Kidney epithelial cell (primary cell): Measurements from ENCODE around the gene WASF3. TPM values are rescaled to one million over a fixed set of nuclear protein-coding genes. Genes with fewer than 3 reads are reported as not detected.

Experiments
- DNase-seq: peaks from one replicate; pipeline ENCODE4 v3.0.0-alpha.2; 2010; ENCODE audit warnings: low read depth
- H3K27me3 ChIP-seq: 2 replicates; pipeline ENCODE4 v1.6.0; 2011; ENCODE audit warnings: low read length; ENCODE audit not compliant: control insufficient read depth, insufficient read depth
- H3K36me3 ChIP-seq: 2 replicates; pipeline ENCODE4 v1.5.1; 2011; ENCODE audit warnings: low read length; ENCODE audit not compliant: control insufficient read depth, insufficient read depth
- H3K4me3 ChIP-seq: 2 replicates; pipeline ENCODE4 v1.5.1; 2011; ENCODE audit warnings: low read depth, mild to moderate bottlenecking, control low read depth, low read length
- total RNA-seq: library from RNA; depleted of rRNA; stranded (reverse); fragments of >200 nt; gene quantifications from 2 replicates; pipeline ENCODE4 v1.2.3, GENCODE V29; 2015
- TF ChIP-seq, protein P1 (sequence below): IDR thresholded peaks from 2 replicates; pipeline ENCODE4 v1.5.1; 2011; ENCODE audit warnings: mild to moderate bottlenecking, moderate library complexity, low read length, control low read depth, inconsistent platforms; ENCODE audit not compliant: insufficient read depth, poor library complexity, severe bottlenecking

Gene WASF3
- total RNA-seq, 1 donor from 2014 or later = 11.5 TPM

DNA sequence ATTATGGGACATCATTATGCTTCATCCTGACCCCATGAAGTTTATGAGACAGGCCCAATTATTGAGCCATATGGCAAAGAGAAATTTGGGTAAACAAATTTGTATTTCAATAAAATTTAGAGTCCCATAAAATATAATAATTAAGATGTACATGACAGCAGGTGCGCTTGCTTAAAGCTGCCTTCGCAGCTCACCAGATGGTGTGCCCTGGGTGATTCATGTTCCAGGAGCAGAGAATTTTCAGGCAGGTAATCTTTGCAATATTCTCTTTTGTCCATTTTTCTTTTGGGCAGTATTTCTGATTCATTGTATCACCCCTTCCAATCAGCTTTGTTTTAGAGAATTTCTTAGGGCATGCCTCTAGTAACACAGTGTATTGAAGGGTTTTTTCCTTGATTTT, 39.5 kb upstream of the WASF3 start:
- Histone ChIP-seq H3K4me3 (no peak overlapping the region), H3K36me3 (no peaks in the 10 kb centered on the region), H3K27me3 (no peaks in the 10 kb centered on the region)
- TF ChIP-seq, protein P1, sequence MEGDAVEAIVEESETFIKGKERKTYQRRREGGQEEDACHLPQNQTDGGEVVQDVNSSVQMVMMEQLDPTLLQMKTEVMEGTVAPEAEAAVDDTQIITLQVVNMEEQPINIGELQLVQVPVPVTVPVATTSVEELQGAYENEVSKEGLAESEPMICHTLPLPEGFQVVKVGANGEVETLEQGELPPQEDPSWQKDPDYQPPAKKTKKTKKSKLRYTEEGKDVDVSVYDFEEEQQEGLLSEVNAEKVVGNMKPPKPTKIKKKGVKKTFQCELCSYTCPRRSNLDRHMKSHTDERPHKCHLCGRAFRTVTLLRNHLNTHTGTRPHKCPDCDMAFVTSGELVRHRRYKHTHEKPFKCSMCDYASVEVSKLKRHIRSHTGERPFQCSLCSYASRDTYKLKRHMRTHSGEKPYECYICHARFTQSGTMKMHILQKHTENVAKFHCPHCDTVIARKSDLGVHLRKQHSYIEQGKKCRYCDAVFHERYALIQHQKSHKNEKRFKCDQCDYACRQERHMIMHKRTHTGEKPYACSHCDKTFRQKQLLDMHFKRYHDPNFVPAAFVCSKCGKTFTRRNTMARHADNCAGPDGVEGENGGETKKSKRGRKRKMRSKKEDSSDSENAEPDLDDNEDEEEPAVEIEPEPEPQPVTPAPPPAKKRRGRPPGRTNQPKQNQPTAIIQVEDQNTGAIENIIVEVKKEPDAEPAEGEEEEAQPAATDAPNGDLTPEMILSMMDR = no peak
- DNase-seq = no peak

DNA sequence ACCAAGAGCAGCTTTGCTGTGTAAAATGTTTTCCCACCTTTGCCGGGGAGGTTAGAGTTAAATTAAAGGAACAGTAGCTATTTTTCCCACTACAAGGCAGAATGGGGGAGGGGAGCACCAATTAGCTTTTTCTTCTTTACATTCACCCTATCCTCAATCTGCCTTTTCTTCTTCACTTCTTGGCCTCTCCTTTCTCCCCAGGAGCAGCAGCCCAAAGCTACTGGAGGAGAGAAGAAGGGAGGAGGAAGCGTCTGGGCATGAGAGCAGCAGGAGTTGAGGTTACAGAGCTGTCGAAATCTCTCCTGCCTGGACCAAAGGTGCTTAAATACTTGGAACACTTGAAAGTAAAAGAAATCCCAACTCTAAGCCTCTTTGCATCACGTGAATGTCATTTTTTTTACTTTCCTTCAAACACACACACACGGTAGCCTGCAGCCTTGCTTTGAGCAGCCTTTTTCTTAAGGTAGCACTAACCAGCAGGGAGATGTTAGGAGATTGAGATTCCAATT, 39.0 kb upstream of the WASF3 start:
- H3K4me3 ChIP-seq = no peak overlapping the region
- no peaks in the 10 kb centered on the region for H3K27me3 ChIP-seq
- TF ChIP-seq, protein P1 = no peak
- DNase-seq = no peak
- H3K36me3 ChIP-seq = no peaks in the 10 kb centered on the region

DNA sequence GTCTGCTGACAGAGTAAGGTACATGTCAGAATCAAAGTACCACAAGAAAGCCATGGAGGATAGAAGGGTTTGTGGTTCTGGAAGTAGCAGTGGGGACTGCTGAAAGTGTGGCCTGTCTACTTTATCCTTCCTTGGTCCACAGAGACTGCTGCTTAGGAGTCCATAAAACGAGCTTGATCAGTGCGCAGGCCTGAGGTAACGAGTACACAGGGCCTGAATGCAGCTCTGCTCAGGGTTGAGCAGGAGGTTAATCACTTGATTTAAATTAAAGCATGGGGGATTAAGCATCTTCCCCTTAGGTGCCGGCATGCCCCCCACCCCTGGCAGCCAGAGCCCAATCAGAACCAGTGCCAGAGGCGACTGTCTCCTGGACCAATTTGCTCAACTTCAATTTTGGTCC, 34.9 kb upstream of the WASF3 start:
- Histone ChIP-seq H3K36me3 (no peaks in the 10 kb centered on the region), H3K27me3 (no peaks in the 10 kb centered on the region), H3K4me3 (no peak overlapping the region)
- DNase-seq = no peak
- TF ChIP-seq, protein P1 = no peak

DNA sequence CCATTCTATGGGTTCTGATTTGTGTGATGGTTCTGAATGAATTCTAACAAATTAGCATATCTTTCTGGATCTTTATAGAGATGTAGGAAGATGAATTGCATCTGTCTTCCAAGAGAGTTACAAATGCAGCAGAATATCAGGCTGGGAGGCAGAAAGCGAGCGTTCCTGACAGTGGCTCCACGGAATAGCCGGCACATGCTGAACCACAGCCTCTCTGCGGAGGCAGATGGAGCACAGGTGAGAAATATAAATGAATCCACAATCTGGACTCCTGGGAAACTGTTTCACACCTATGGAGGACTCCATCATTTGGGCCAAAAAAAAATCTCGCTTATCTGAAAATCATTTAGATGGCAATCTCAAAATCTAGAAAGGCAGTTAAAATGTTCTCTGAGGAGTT, 34.5 kb upstream of the WASF3 start:
- TF ChIP-seq, protein P1 = no peak

DNA sequence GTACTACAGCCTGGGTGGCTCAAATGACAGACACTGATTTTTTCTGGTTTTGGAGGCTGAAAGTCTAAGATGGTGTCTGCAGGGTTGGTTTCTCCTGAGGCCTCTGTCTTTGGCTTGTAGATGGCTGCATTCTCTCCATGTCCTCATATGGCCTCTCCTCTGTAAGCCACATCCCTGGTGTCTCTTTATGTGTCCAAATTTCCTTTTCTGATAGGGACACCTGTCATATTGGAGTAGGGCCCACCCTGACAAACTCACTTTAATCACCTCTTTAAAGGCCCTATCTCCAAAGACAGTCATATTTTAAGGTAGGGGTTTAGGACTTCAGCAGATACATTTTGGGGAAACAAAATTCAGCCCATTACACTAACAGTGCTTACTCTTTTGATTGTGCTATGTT, 32.0 kb upstream of the WASF3 start:
- H3K4me3 ChIP-seq = no peak overlapping the region
- no peaks in the 10 kb centered on the region for H3K36me3 ChIP-seq
- TF ChIP-seq, protein P1 = no peak
- DNase-seq = no peak
- H3K27me3 ChIP-seq = no peaks in the 10 kb centered on the region

More for the DNA sequence above, 34.5 kb upstream of the WASF3 start:
- H3K4me3 ChIP-seq = no peak overlapping the region
- no peak for DNase-seq
- H3K36me3 ChIP-seq = no peaks in the 10 kb centered on the region
- H3K27me3 ChIP-seq = no peaks in the 10 kb centered on the region

DNA sequence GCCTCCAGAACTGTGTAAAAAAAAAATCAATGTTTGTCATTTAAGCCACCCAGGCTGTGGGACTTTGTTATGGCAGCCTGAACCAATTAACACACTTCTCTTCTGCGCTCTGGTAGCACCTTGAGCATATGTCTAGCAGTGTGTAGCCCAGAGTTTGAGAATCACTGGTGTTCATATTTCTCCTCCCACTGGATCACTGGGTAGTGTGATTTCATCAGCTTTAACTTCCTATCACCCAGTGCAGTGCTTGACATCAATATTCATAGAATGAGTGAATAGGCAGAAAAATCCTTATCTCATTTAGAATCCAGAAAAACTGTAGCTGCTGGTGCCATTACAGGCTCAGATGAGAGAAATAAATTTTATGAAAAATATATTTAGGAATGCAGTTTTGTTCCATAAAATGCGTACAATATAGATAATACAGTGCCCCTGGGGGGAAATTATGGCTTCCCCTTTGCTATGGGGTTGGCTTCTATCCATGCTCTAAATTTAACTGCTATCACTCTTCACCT, 30.7 kb upstream of the WASF3 start:
- TF ChIP-seq, protein P1 = no peak
- H3K4me3 ChIP-seq = no peak overlapping the region

More for the DNA sequence above, 30.7 kb upstream of the WASF3 start:
- Histone ChIP-seq H3K36me3 (no peaks in the 10 kb centered on the region), H3K27me3 (no peaks in the 10 kb centered on the region)
- DNase-seq = no peak
